AG09309 (cell line): Measurements from ENCODE around the gene DOCK2.

Source experiments
- DNase-seq: peaks from one replicate; pipeline ENCODE4 v3.0.0-alpha.2; 2010; ENCODE audit warnings: low read depth
- H3K4me3 ChIP-seq: 2 replicates; pipeline ENCODE4 v1.5.1; 2011; ENCODE audit warnings: mild to moderate bottlenecking, low read depth, low read length, moderate library complexity; ENCODE audit not compliant: control insufficient read depth
- TF ChIP-seq, protein P1 (sequence below): IDR thresholded peaks from 2 replicates; pipeline ENCODE4 v1.5.1; 2011; ENCODE audit warnings: mild to moderate bottlenecking, low read depth, low read length, inconsistent platforms; ENCODE audit not compliant: insufficient read depth, control insufficient read depth; ENCODE audit errors: missing control alignments

Gene DOCK2

DNA sequence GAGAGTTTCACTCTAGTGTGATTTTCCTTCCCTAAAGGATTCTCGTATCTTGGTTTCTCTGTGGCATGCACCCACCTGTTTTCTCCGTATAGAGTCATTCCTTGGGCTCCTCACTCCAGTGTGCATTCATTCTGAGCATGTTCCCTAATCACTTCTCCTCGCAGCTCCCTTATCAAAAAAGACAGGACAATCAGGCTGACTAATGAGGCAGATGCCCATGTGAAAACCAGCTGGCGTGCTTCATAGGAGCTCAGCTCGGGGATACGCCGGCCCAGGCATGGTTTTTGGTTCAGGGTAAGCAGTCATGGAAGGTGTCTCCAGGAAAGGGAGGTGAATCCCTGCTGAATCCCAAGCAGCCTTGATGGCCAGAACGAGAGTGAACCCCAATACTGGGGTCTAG, 384.4 kb downstream of the DOCK2 start:
- no peak for DNase-seq
- H3K4me3 ChIP-seq = no peak overlapping the region
- TF ChIP-seq, protein P1, sequence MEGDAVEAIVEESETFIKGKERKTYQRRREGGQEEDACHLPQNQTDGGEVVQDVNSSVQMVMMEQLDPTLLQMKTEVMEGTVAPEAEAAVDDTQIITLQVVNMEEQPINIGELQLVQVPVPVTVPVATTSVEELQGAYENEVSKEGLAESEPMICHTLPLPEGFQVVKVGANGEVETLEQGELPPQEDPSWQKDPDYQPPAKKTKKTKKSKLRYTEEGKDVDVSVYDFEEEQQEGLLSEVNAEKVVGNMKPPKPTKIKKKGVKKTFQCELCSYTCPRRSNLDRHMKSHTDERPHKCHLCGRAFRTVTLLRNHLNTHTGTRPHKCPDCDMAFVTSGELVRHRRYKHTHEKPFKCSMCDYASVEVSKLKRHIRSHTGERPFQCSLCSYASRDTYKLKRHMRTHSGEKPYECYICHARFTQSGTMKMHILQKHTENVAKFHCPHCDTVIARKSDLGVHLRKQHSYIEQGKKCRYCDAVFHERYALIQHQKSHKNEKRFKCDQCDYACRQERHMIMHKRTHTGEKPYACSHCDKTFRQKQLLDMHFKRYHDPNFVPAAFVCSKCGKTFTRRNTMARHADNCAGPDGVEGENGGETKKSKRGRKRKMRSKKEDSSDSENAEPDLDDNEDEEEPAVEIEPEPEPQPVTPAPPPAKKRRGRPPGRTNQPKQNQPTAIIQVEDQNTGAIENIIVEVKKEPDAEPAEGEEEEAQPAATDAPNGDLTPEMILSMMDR = no peak

DNA sequence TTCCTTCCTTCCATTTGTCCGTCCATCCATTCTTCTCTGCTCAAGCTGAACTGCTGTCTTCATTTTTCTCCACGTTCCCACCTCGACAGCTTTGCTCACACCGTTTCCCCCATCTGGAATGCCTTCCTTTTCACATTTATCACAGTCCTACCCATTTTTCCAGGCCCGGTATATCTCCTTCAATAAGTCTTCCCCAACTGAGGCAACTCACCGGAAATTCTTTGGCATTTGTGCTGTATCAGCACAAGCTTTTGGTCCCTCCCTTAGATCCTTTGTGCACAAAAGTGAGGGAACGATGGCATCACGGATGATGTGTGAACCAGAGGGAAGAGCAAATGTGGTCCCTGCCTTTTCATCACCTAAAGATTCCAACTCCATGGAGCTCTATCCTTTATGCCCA, 388.8 kb downstream of the DOCK2 start:
- TF ChIP-seq, protein P1 = no peak
- H3K4me3 ChIP-seq = no peak overlapping the region

DNA sequence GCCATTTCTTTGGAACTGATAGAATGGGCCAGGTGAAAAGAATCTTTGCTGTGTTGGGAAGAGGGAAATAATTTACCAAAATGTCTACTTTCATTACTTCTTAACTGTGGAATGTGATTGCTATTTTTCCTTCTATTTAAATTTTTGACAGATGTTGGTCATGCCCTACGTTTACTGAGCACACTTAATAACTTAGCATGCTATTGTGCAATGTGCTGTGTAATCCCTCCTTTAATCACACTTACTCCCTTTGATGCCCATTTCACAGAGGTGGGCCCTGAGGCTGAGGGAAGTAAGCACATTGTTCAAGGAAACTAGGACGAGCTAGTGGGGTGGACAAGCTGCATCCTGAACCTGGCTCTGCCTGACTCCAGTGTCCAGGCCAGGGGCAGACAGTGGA, 391.0 kb downstream of the DOCK2 start:
- TF ChIP-seq, protein P1 = no peak
- no peak overlapping the region for H3K4me3 ChIP-seq
- no peak for DNase-seq

More for the DNA sequence above, 388.8 kb downstream of the DOCK2 start:
- no peak for DNase-seq

DNA sequence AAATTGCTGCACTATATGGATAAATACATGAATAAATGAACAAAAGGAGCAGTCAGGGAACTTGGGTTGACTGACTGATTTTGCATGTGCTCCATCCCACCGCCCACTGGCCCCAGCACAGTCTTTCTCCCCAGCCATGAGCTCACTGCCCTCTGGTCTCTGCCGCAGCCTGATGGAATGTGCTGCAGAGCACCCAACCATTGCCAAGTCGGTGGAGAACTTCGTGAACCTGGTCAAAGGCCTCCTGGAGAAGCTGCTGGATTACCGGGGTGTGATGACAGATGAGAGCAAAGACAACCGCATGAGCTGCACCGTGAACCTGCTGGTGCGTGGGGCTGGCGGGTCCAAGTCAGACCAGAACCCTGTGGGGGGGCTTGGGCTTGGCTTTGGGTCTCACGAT, 397.2 kb downstream of the DOCK2 start:
- TF ChIP-seq, protein P1 = no peak
- no peak for DNase-seq
- no peak overlapping the region for H3K4me3 ChIP-seq

DNA sequence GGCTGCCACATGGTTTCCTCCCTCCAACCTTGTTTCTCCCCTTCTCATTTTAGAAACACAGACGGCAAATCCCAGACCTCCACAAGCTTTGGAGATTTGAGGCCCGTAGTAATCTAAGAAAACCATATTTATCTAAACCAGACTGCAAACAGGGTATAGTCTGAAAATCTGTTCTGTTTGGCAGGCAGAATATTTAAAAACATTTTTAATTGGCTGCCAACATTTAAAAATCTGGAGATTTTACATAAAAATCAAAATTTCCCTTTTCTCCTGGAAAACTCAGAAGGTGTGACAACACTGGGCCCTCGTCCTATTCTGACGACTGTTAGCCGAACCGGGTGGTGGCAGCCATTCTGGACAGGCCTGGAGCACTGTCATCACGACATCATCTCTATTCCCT, 401.2 kb downstream of the DOCK2 start:
- DNase-seq = no peak
- TF ChIP-seq, protein P1 = no peak
- no peak overlapping the region for H3K4me3 ChIP-seq

DNA sequence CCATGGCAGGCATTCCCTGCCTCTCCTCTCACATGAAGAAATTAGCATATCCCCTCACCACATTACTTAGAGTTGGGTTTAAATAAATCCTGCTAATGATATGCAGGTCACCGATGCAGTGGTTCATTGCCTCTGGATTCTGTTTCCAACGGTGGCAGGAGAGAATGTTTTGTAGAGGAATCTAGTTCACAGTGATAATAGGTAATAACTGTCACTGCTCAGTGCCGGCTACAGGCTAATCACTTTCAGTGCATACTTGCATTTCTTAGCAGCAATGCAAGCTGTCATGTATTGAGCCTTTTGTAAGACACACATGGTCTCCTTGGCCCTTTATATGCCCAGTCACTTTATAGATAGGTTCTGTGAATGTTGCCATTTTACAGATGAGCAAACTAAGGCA, 402.8 kb downstream of the DOCK2 start:
- DNase-seq = no peak
- TF ChIP-seq, protein P1 = no peak
- H3K4me3 ChIP-seq = no peak overlapping the region

DNA sequence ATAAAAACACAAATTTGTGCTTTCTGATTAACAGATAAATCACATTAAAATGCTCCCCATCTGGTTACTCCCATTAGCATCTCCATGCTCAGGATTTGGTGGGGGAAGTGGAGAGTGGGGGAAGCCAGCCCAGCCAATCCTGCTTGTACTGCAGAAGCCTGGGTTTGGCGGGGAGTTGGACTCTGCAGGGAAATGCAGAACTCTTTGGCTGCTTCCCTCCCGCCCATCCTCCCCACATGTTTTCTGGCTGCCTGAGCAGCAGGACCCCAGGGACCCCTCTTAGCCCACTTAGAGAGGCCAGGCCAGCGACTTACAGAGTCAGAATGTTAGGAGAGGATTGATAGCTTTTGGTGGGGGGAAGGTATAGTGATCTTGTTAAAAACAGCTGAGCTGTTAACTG, 409.2 kb downstream of the DOCK2 start:
- TF ChIP-seq, protein P1 = no peak
- no peak overlapping the region for H3K4me3 ChIP-seq
- DNase-seq = no peak
